ENCODE measurements around the gene MEGF8.

The MEGF8 gene
- long read RNA-seq, donor 1, result 0 reads
- long read RNA-seq, donor 2, result 0 reads
- long read RNA-seq, donor 3, result 0 reads
- long read RNA-seq, donor 4, partial matches to known transcripts, result 43 of 44 reads
- long read RNA-seq, donor 4, other reads (novel, unspliced or antisense), result 0 of 44 reads
- long read RNA-seq, donor 5, partial matches to known transcripts, result 33 of 33 reads
- long read RNA-seq, donor 5, other reads (novel, unspliced or antisense), result 0 of 33 reads
- long read RNA-seq, donor 6, partial matches to known transcripts, result 62 of 62 reads
- long read RNA-seq, donor 6, other reads (novel, unspliced or antisense), result 0 of 62 reads
- long read RNA-seq, donor 7, result 0 reads
- long read RNA-seq, donor 8, result 0 reads

DNA sequence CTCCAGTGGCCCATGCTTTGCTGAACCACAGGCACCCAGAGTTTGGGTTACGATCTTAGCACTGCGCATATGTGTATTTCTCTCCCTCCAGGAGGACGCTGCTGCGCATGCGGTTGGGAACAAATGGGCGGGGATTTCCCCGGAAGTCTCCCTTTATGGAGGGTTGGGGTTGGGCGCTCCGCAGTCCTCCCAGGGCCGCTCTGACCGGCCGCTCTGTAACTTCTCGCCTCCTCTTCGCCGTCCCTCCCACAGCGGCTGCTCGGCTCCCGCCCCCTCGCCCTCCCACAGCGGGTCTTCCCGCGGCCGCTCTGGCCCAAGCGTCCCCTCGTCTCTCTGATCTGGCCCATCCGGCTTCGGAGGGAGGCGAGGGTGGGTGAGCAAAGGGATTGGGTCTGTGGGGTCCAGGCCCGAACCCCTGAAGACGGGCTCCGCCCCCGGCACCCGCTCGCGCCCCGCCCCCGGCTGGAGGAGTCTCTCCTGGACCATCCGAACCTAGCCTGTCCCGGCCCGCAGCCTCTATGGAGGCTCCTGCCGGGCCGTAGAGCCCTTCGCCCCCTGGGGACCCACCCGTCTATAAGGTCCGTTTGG is at the start of gene MEGF8:
MEGF8 (plus strand) TSS at position 328 of the 588 bp plus-strand sequence. CDS start 609 bp downstream, outside the sequence.
- peak; percentile 86 for DNase-seq

- no peak for DNase-seq
Measured at GRCh38 chr19:42276284-42276683, 49.2 kb upstream of the MEGF8 start.

DNA sequence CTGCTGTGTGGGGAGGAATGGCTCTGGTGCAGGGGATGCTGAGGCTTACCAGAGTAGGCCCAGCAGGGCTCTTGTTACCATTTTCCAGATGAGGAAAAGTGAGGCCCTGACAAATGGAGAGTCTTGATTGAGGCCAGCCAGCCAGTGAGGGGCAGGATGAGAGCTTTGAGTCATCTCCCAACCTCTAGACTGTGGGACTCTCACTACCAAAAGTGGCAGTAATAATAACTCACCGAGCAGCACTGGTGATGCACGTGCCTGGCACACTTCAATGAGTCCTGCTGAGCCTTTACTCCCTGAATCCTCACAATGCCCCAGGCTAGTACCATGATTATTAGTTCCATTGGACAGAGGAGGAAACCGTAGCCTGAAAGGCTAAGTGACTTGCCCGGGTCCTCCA is 48.6 kb upstream of the MEGF8 start:
- no peak for DNase-seq

- DNase-seq, result no peak
Measured at GRCh38 chr19:42277821-42278451, 47.5 kb upstream of the MEGF8 start.

- DNase-seq, result no peak
Measured at GRCh38 chr19:42278452-42279154, 46.8 kb upstream of the MEGF8 start.

- no peak for DNase-seq
Measured at GRCh38 chr19:42279155-42279901, 46.1 kb upstream of the MEGF8 start.

GRCh38 chr19:42279902-42280814 is 45.3 kb upstream of the MEGF8 start:
- peak; percentile 95 for DNase-seq

GRCh38 chr19:42280815-42281145 is 44.7 kb upstream of the MEGF8 start:
- no peak for DNase-seq

GRCh38 chr19:42281146-42281826 is 44.1 kb upstream of the MEGF8 start:
- peak; percentile 61 for DNase-seq

- DNase-seq, result no peak
Measured at GRCh38 chr19:42281827-42282762, 43.3 kb upstream of the MEGF8 start.

GRCh38 chr19:42282819-42283187 is 42.6 kb upstream of the MEGF8 start:
- no peak for DNase-seq

DNA sequence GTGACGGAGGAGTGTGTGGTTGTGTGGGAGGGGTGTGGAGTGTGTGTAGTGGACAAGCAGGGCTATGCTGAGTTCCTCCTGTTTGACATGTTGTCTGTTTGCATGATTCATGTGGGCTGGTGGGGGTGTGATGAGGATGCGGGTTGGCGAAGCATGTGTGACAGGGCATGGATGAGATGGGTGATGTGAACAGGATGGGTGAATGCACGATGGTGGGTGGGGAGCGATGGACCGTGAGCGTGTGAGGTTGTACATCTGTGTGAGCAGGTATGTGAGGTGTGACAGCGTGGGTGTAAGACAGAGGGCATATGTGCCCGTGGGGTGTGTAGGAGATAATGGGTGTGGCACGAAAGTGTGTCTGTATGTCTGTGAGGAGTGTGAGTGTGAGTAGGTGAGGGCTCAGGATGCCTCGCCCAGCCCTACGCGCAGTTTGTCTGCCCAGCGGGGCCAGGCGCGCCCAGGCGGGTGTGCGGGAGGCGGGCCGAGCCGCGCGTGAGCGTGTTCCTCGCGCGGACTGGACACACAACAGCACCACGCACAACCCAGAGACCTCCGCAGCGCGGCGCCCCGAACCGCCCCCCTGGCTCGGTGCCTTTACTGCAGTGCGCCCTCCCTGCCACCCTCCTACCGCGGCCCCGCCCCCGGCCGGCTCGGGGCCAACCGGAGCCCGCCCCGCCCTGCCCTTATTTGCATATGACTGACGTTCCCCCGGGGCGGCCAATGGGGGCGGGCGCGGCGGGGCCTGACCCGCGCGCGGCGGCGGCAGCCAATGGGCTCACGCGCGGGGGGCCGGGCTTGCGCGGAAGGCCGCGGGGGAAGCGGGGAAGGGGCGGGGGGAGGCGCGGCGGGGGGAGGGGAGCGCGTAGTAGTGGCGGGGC is 42.0 kb upstream of the MEGF8 start:
- peak; percentile 87 for DNase-seq

DNA sequence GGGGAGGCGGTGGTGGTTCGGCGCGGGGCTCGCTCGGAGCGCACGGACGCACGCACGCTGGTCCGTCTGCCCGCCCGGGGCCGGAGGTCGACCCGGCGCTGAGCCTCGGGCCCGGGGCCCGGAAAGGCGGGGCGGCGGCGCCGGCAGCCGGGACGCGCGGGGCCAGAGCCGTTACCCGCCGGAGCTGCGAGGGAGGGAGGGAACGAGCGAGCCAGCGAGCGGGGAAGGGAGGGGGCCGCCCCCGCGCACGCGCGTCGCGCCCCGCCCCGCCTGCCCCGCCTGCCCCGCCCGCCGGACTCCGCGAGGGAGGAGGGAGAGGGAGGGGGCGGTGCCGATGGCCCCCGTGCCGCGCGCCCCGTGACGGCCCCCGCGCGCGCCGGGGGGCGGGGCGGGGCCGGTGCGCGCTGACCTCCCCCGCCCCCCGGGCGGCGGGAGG is 41.4 kb upstream of the MEGF8 start:
- no peak for DNase-seq

- peak; percentile 69 for DNase-seq
Measured at GRCh38 chr19:42284591-42285341, 40.7 kb upstream of the MEGF8 start.

- DNase-seq, result no peak
Measured at GRCh38 chr19:42285541-42285941, 39.9 kb upstream of the MEGF8 start.

DNA sequence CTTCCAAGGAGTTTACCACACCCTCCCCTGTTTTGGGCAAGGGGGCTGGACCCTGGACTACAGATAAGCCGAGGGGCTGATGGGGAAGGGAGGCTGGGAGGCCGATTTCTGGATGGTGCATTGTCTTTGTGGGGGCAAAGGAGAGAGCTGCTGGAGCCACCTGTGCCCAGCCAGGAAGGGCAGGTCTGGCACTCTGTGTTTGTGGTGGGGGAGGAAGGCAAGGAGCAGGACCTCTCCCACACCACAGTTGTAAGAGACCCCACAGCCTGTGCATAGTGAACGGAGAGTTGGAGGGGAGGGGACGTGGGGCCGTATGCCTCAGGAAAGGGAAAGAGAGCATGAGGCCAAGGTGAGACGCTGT is 39.5 kb upstream of the MEGF8 start:
- DNase-seq, result no peak

- peak; percentile 61 for DNase-seq
Measured at GRCh38 chr19:42286349-42287016, 39.0 kb upstream of the MEGF8 start.
